GM23248 (cell line): ENCODE data around the gene FHOD3. TPM values are rescaled to one million over a fixed set of nuclear protein-coding genes. Genes with fewer than 3 reads are reported as not detected.

Experiments used
- DNase-seq: peaks from one replicate; pipeline ENCODE4 v3.0.0-alpha.2; 2015
- H2AFZ ChIP-seq: fragments of 200-600 bp; sonication (generic); 2 replicates; pipeline ENCODE4 v1.6.1; 2016; ENCODE audit warnings: antibody characterized with exemption
- H3F3A ChIP-seq: fragments of 200-600 bp; sonication (generic); 2 replicates; pipeline ENCODE4 v1.6.1; 2016; ENCODE audit warnings: mild to moderate bottlenecking, antibody characterized with exemption, mixed run types; ENCODE audit not compliant: insufficient read depth
- H3K27ac ChIP-seq: fragments of 200-600 bp; sonication (generic); 2 replicates; pipeline ENCODE4 v1.5.1; 2016; ENCODE audit warnings: mild to moderate bottlenecking
- H3K27me3 ChIP-seq: fragments of 200-600 bp; sonication (generic); replicated peaks from 2 replicates; pipeline ENCODE4 v1.6.1; 2016; ENCODE audit warnings: mild to moderate bottlenecking; ENCODE audit not compliant: insufficient read depth
- H3K36me3 ChIP-seq: fragments of 200-600 bp; sonication (generic); 2 replicates; pipeline ENCODE4 v1.6.1; 2016; ENCODE audit warnings: low read depth, mild to moderate bottlenecking
- H3K4me1 ChIP-seq: fragments of 200-600 bp; sonication (generic); 2 replicates; pipeline ENCODE4 v1.6.1; 2016; ENCODE audit warnings: mild to moderate bottlenecking; ENCODE audit not compliant: insufficient read depth
- H3K4me2 ChIP-seq: fragments of 200-600 bp; sonication (generic); one replicate; pipeline ENCODE4 v1.6.1; 2016; ENCODE audit warnings: mild to moderate bottlenecking; ENCODE audit not compliant: unreplicated experiment
- H3K4me3 ChIP-seq: fragments of 200-600 bp; sonication (generic); 2 replicates; pipeline ENCODE4 v1.5.1; 2016; ENCODE audit warnings: mild to moderate bottlenecking
- H3K79me2 ChIP-seq: fragments of 200-600 bp; sonication (generic); 2 replicates; pipeline ENCODE4 v1.6.1; 2016; ENCODE audit warnings: mild to moderate bottlenecking; ENCODE audit not compliant: insufficient read depth
- H3K9ac ChIP-seq: fragments of 200-600 bp; sonication (generic); 2 replicates; pipeline ENCODE4 v1.6.1; 2016; ENCODE audit warnings: mild to moderate bottlenecking
- H3K9me2 ChIP-seq: fragments of 200-600 bp; sonication (generic); 2 replicates; pipeline ENCODE4 v1.6.1; 2016; ENCODE audit warnings: mixed run types, mild to moderate bottlenecking, moderate library complexity; ENCODE audit not compliant: insufficient read depth
- H3K9me3 ChIP-seq: fragments of 200-600 bp; sonication (generic); one replicate; pipeline ENCODE4 v1.6.1; 2017; ENCODE audit warnings: low read depth
- H4K20me1 ChIP-seq: fragments of 200-600 bp; sonication (generic); 2 replicates; pipeline ENCODE4 v1.6.0; 2016; ENCODE audit not compliant: insufficient read depth
- EZH2 ChIP-seq: fragments of 200-600 bp; sonication (generic); IDR thresholded peaks from 2 replicates; pipeline ENCODE4 v1.6.1; 2018; ENCODE audit warnings: antibody characterized with exemption, mild to moderate bottlenecking; ENCODE audit not compliant: insufficient read depth, poor library complexity, severe bottlenecking
- EZH2phosphoT487 ChIP-seq: fragments of 200-600 bp; sonication (generic); IDR thresholded peaks from 2 replicates; pipeline ENCODE4 v1.6.1; 2018; ENCODE audit warnings: antibody characterized with exemption, moderate library complexity, mild to moderate bottlenecking, low read depth; ENCODE audit not compliant: insufficient read depth
- WGBS, 2 experiments: methylation state at CpG; one replicate each; pipeline ENCODE4 v1.1.6; 2015 to 2017; ENCODE audit warnings: low lambda C conversion rate in 2 of 2, low coverage in 1 of 2; ENCODE audit errors: missing lambda C conversion rate in 2 of 2; 5-methylcytosine and 5-hydroxymethylcytosine counted together
- in situ Hi-C: fragments of 300-500 bp; cut with MboI; formaldehyde crosslinking; loops from 2 replicates; pipeline ENCODE4 v1.15.0; 2020
- polyA plus RNA-seq: library from polyadenylated mRNA; unstranded; fragments of >200 nt; fragmentation: Nextera tagmentation; extraction: Ambion mirVana; gene quantifications from 2 replicates; pipeline ENCODE4 v1.2.1, GENCODE V29; 2016
- total RNA-seq: library from RNA; depleted of rRNA; stranded (reverse); fragments of >200 nt; shearing (Covaris generic); gene quantifications from 2 replicates; pipeline ENCODE4 v1.2.3, GENCODE V29; 2014

FHOD3 gene
- total and polyA plus RNA-seq, 2 experiments from 2014 or later, result 1.6 to 10.1 TPM

GRCh38 chr18:36325846-36326245, 28.3 kb downstream of the FHOD3 start:
- H3K27ac ChIP-seq, result no peak overlapping the region
- H3K4me3 ChIP-seq, result no peak overlapping the region
- no peaks in the 10 kb centered on the region for H3K36me3 ChIP-seq
- H3F3A ChIP-seq, result 0 out of 2 replicates have a peak, but pooled peaks cover 6% of the 10 kb centered on the region
- H3K9me2 ChIP-seq, result no peaks in the 10 kb centered on the region
- no peak overlapping the region for H3K4me2 ChIP-seq
- no peaks in the 10 kb centered on the region for H3K9me3 ChIP-seq
- in situ Hi-C loops, result no loop called here
- WGBS, 2 experiments, result 50 to 54% methylated on average over 1 of the region's 1 CpG
- no peak overlapping the region for H3K9ac ChIP-seq
- H4K20me1 ChIP-seq, result no peaks in the 10 kb centered on the region
- H2AFZ ChIP-seq, result no peak overlapping the region
- no peaks in the 10 kb centered on the region for H3K27me3 ChIP-seq
- H3K4me1 ChIP-seq, result peaks cover 7% of the 10 kb centered on the region; the same call in 1 of the 2 replicates
- H3K79me2 ChIP-seq, result peaks cover 38% of the 10 kb centered on the region
- no peak for TF ChIP-seq EZH2phosphoT487
- no peak for TF ChIP-seq EZH2
- DNase-seq, result no peak

DNA sequence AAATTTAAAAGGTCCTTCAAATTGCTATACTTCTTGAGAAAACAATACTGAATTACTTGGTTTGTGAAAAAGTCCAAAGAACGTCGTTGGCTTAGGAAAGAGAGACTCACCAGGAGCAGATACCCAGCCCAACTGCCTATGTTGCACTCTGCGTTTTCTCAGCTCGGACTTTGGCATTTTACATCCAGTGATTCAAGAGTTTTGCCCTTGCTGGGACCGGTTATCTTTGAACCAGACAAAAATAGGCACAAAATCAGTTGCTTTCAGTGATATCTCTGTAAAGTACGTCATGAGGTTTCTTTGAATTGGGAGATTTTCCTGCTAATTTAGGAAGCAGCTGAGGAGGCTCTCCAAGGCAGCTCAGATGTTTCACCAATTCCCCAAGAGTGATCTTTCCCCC, 29.3 kb downstream of the FHOD3 start:
- peaks cover 29% of the 10 kb centered on the region for H3K79me2 ChIP-seq
- H3K4me3 ChIP-seq, result no peak overlapping the region
- no peak for DNase-seq
- TF ChIP-seq EZH2, result no peak
- no peak for TF ChIP-seq EZH2phosphoT487
- H3K27me3 ChIP-seq, result no peaks in the 10 kb centered on the region
- peaks cover 14% of the 10 kb centered on the region for H3K4me1 ChIP-seq
- in situ Hi-C loops, result no loop called here
- H3K9ac ChIP-seq, result no peak overlapping the region
- no peak overlapping the region for H3K4me2 ChIP-seq
- H3K36me3 ChIP-seq, result no peaks in the 10 kb centered on the region
- peaks cover 12% of the 10 kb centered on the region; the same call in 1 of the 2 replicates for H3F3A ChIP-seq
- no peak overlapping the region for H2AFZ ChIP-seq
- no peak overlapping the region for H3K27ac ChIP-seq
- no peaks in the 10 kb centered on the region for H3K9me3 ChIP-seq
- H3K9me2 ChIP-seq, result no peaks in the 10 kb centered on the region
- WGBS, 2 experiments, result 93 to 95% methylated on average over 6 of the region's 6 CpGs
- H4K20me1 ChIP-seq, result no peaks in the 10 kb centered on the region

DNA sequence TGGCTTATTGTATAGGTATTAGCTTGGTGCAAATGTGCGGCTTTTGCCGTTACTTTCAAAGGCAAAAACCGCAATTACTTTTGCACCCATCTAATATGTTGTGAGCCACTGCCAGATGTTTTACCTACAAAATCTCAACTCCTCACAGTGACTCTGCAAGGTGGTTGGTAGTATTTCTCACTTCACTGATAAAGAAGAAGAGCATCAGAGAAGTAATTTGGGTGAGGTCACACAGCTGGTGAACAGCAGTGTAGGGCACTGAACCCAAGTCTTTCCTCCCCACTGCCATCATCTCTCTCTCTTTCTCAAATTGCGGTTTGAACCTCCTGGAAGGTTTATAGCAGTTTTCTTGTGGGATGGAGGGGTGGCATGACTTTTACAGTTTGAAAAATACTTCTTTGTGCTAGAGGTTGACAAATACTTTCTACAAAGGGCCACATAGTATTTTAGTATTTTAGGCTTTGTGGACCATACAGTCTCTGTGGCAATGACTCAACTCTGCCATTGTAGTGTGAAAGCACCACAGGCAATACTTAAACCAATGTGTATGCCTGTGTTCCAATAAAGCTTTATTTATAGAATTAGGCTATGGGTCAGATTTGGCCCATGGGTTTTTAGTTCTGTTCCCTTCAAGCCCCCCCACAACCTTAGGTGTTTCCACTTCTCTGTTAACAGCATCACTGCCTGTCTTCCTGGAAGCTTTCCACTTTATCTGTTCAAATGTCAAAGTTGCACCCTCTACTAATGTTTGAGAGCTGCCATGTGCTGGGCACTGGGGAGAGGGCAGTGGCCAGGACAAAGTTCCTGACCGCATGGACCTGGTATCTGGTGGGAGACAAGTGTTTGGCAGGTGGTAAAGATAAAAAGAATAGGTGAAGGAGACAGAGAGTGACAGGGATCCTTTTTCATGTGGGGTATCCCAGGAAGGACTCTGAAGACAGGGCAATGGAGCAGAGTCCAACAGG, 30.1 kb downstream of the FHOD3 start:
- Histone ChIP-seq H3K4me3 (no peak overlapping the region), H3K4me2 (no peak overlapping the region), H2AFZ (no peak overlapping the region), H3K27me3 (no peaks in the 10 kb centered on the region), H3K9ac (no peak overlapping the region), H3K9me2 (no peaks in the 10 kb centered on the region), H3K4me1 (peaks cover 14% of the 10 kb centered on the region), H4K20me1 (no peaks in the 10 kb centered on the region), H3K36me3 (no peaks in the 10 kb centered on the region), H3F3A (peaks cover 12% of the 10 kb centered on the region; the same call in 1 of the 2 replicates), H3K9me3 (no peaks in the 10 kb centered on the region), H3K79me2 (peaks cover 20% of the 10 kb centered on the region; the same call in 1 of the 2 replicates), H3K27ac (no peak overlapping the region)
- TF ChIP-seq EZH2 (no peak), EZH2phosphoT487 (no peak)
- in situ Hi-C loops, result no loop called here
- WGBS, 2 experiments, result 79% methylated on average over 5 of the region's 5 CpGs
- no peak for DNase-seq

DNA sequence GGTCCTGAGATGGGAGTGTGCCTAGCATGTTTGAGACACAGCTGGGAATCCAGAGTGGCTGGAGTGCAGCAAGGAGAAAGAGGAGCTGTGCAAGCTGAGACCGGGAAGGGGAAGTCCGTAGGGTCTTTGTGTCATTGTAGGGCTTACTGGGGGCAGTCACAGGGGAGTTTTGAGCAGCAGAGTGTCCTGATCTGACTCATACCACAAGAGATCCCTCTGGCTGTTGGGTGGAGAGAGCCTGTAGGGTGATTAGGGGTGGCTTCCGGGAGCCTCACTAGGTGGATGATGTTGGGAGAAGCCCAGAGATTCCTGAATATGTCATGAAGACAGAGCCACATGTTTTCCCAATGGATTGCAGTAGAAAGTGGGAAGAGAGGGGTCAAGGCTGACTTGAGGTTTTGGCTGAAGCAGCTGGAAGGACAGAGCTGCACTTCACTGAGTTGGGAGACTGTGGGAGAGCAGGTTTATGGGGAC, 30.9 kb downstream of the FHOD3 start:
- TF ChIP-seq EZH2phosphoT487 (no peak), EZH2 (no peak)
- no peak for DNase-seq
- no peak overlapping the region for H2AFZ ChIP-seq
- H3K36me3 ChIP-seq, result no peaks in the 10 kb centered on the region
- H3K27ac ChIP-seq, result no peak overlapping the region
- no peak overlapping the region for H3K4me3 ChIP-seq
- no peaks in the 10 kb centered on the region for H3K9me3 ChIP-seq
- in situ Hi-C loops, result no loop called here
- WGBS, 2 experiments, result 95 to 100% methylated on average over 3 of the region's 3 CpGs
- no peak overlapping the region for H3K9ac ChIP-seq
- H3K9me2 ChIP-seq, result no peaks in the 10 kb centered on the region
- no peaks in the 10 kb centered on the region for H4K20me1 ChIP-seq
- no peak overlapping the region for H3K4me2 ChIP-seq
- peaks cover 12% of the 10 kb centered on the region; the same call in 1 of the 2 replicates for H3F3A ChIP-seq
- peaks cover 15% of the 10 kb centered on the region; the same call in 1 of the 2 replicates for H3K79me2 ChIP-seq
- peaks cover 20% of the 10 kb centered on the region for H3K4me1 ChIP-seq
- H3K27me3 ChIP-seq, result no peaks in the 10 kb centered on the region
